ENCODE data around the gene SLC33A1.

The SLC33A1 gene

GRCh38 chr3:155791190-155791589, 63.0 kb downstream of the SLC33A1 start:
- no peak for DNase-seq (ENCODE audit: low spot score)

- no peak for DNase-seq (ENCODE audit: low spot score)
Observed at GRCh38 chr3:155790272-155790925, 63.8 kb downstream of the SLC33A1 start.

DNA sequence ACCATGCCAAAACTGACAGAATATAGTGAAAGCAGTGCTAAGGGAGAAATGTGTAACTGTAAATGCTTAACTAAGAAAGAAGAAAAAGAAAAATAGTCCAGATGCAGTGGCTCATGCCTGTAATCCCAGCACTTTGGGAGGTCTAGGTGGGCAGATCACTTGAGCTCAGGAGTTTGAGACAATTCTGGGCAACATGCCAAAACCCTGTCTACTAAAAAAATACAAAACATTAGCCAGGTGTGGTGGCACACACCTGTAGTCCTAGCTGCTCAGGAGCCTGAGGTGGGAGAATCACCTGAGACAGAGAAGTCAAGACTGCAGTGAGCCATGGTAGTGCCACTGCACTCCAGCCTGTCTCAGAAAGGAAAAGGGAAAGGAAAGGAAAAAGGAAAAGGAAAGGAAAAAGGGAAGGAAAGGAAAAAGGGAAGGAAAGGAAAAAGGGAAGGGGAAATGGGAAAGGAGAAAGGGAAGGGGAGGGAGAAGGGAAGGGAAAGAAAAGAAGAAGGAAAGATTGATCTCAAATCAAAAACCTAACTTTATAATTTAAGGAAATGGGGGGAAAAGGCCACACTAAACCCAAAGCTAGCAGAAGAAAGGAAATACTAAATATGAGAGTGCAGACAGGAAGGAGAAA, 68.4 kb downstream of the SLC33A1 start:
- no peak for DNase-seq (ENCODE audit: low spot score)

GRCh38 chr3:155782390-155782953, 71.8 kb downstream of the SLC33A1 start:
- DNase-seq (ENCODE audit: low spot score), result no peak

DNA sequence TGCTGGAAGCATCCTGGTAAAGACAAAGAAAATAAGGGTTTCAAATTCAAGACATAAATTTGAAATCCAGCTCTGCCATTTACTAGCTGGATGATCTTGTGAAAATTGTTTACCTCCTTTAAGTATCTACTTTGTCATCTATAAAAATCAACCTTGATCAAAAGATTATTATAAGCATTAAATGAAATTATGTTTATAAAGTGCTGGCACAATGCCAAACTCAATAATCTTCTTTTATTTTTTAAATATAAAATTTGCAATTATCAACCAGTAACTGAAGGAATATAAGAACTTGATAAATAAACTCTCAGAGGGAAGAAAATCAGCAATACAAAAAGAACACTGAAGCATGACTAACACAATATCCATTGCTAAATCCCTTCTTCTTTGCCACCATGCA, 73.9 kb downstream of the SLC33A1 start:
- no peak for DNase-seq (ENCODE audit: low spot score)

GRCh38 chr3:155778462-155778861, 75.8 kb downstream of the SLC33A1 start:
- DNase-seq (ENCODE audit: low spot score), result no peak

DNA sequence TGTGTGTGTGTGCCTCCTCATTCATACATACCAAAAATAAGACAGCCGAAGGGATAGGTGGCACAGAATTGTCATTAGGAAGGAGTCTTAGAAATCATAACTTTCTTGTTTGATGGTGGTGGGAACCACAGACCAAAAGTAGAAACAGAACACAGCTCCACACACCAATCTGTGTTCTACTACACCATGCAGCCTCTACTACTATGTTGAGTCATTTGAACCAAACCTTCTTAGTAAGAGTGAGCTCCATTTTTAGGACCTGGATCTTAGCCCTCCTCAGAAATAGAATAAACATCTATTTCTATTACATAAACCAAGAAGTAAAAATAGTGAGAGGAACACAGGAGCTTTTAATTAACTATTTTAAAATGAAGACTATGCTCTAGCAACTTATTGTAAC, 81.4 kb downstream of the SLC33A1 start:
- DNase-seq (ENCODE audit: low spot score), result no peak

GRCh38 chr3:155771126-155771525, 83.1 kb downstream of the SLC33A1 start:
- no peak for DNase-seq (ENCODE audit: low spot score)
